Tongue (tissue), 2 donors: Measurements from ENCODE around the gene EXOSC2. TPM values are rescaled to one million over a fixed set of nuclear protein-coding genes. Genes with fewer than 3 reads are reported as not detected.
A peak's percentile ranks its signal among the peaks of the same experiment; 100 is the strongest.

ENCODE experiments used
- DNase-seq: peaks from one replicate; pipeline ENCODE4 v3.0.0-alpha.2; 2015
- total RNA-seq: library from RNA; depleted of rRNA; stranded (reverse); fragments of >200 nt; gene quantifications from one replicate; pipeline ENCODE4 v1.2.3, GENCODE V29; 2014

EXOSC2 gene, protein sequence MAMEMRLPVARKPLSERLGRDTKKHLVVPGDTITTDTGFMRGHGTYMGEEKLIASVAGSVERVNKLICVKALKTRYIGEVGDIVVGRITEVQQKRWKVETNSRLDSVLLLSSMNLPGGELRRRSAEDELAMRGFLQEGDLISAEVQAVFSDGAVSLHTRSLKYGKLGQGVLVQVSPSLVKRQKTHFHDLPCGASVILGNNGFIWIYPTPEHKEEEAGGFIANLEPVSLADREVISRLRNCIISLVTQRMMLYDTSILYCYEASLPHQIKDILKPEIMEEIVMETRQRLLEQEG
- total RNA-seq, result 26.1 TPM

DNA sequence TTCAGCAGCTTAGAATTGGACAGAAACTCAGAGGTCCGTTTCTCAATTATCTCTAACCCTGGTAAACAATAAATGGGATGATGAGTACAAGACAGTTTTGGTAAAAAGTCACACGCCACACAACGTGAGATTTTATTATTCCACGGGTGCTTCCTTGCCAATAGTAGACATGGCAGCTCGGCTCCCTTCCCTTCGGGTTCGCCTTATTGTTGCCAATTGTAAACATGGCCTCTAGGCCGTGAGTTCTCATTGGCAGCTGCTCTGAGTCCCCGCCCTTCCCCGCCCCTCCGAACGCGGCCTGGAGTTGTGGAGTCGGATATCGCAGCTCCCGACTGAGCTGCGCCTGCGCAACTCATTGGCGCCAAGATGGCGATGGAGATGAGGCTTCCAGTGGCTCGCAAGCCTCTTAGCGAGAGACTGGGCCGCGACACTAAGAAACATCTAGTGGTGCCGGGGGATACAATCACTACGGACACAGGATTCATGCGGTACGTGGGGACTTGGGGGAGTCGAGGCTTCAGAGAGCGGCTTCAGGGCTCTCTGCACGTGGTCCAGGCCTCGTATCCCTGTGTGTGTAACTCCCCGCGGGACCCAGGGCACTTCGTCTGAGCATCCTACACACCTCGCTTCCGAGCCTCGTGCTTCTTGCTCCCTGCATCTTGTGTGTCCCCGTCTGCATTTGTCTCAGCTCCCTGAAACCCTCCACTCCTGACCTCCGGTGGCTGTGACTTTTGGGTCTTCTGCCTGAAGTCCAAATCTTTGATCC is at the start of gene EXOSC2:
Gene EXOSC2 (plus strand): TSS at position 355 of the 766 bp plus-strand sequence. CDS start 12 bp downstream, at position 367.
- peak; percentile 99 for DNase-seq

DNA sequence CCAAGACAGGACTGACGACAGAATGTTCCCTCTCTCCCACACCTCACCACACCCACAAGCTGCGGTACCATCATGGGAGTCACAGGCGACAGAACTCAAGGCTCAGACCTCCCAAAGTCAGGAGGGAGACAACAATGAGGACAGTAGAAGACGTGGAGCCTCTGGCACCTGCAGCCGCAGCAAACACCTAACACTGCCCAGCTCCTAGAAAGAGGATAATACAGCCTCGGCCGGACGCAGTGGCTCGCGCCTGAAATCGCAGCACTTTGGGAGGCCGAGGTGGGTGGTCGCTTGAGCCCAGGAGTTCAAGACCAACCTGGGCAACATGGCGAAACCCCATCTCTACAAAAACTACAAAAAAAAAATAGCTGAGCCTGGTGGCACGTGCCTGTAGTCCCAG is 42.4 kb upstream of the EXOSC2 start:
- no peak for DNase-seq

DNA sequence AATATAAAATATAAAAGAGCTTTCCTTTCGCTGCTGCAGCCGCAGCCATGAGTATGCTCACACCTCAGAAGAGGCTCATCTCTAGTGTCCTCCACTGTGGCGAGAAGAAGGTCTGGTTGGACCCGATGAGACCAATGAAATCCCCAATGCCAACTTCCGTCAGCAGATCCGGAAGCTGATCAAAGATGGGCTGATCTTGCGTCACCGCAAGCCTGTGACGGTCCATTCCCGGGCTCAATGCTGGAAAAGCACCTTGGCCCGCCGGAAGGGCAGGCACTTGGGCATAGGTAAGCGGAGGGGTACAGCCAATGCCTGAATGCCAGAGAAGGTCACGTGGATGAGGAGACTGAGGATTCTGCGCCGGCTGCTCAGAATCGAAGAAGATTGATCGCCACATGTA is 41.8 kb upstream of the EXOSC2 start:
- DNase-seq, result no peak

DNA sequence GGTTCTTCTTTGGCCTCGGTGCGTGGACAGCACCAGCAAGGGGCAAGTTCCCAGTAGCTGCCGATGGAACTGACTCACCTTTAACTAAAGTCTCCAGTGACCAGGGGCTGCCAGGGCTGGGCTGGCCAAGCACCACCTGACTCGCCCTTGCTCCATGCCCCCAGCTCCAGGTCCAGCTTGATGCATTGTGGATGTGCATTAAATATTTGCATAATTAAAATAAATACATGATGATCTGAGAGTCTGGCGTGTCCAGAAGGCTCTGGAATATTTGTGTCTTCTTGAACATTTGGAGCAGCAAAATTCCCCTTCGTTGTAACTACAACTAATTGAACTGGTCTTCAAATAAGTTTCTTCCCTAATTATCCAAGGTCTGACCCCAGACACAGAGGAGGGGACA is 38.7 kb upstream of the EXOSC2 start:
- DNase-seq, result no peak

DNA sequence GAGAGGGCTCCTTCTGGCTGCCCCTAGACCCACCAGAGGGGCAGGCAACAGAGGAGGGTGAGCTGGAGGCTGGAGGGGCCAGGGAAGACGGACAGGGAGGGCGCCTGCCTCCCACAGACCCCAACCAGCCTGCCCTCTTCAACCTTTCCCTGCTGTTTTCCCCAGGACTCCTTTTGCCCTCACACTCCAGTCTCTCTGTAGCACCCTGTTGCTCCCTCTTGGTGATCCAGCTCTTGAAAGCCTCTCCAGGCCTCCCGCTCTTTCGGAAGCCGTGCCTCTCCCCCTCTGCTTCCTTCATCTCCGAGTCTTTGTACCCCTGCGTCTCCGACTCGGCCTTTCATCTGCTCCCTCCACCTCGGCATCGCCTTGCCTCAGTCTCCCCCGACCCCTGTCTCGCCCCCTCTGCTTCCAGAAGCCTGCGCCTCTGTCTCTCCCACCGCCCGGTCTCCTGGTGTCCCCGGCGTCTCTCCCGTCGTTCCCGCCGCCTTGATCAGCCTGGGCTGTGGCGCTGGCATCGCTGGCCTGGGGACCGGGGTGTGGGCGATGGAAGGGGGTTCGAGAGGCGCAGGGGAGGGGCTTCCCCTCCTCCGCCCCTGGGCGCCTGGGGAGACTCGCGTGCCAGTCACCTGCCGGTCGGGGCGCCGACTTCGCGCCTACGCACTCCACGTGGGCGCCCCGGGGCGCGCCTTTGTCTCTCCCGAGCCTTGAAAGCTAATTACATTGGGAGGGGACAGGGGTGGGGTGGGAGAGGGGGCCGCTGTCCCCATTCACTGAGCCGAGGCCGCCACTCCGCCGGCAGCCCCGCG is 34.5 kb upstream of the EXOSC2 start:
- DNase-seq, result no peak

DNA sequence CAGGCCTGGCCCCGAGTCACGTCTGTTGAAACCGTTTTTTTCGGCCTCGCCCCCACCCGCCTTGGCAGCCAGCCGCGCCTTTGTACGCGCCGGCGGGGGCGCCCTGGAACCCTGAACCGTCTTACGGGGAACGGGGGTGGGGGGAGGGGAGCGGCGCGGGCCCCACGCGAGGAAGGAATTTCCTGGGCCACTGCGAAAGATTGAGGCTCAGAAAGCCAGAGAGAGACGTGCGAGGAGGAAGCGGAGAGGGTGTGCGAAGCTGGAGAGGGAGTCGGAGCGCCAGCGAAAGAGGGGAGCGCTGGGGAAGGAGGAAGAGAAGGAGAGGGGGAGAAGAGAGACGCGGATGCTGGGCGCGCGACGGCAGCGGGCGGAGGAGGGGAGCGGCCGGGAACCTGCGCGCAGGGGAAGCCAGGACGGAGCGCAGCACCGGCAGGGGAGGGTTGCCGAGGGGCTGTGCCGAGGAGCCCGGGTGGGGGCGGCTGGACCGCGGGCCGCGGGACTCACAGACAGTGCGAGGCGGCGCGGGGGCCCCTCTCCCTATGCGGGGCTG is 33.8 kb upstream of the EXOSC2 start:
- DNase-seq, result no peak

DNA sequence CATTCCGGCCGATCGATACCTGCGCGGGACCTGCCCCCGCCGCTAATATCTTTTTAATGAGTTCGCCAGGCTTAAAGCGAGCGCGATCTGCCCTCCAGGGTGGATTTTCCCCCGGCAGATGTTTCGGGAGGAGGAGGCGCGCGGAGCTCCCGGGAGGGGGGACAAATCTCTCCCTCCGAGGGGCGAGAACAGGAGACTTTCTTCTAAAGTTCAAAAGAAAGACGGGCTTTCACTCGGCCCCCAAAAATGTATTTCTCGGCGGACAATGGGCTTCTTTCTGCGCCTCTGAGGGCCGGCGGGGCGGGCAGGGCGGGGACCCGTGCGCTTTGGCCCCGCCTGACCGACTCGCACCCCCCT is 33.3 kb upstream of the EXOSC2 start:
- no peak for DNase-seq

DNA sequence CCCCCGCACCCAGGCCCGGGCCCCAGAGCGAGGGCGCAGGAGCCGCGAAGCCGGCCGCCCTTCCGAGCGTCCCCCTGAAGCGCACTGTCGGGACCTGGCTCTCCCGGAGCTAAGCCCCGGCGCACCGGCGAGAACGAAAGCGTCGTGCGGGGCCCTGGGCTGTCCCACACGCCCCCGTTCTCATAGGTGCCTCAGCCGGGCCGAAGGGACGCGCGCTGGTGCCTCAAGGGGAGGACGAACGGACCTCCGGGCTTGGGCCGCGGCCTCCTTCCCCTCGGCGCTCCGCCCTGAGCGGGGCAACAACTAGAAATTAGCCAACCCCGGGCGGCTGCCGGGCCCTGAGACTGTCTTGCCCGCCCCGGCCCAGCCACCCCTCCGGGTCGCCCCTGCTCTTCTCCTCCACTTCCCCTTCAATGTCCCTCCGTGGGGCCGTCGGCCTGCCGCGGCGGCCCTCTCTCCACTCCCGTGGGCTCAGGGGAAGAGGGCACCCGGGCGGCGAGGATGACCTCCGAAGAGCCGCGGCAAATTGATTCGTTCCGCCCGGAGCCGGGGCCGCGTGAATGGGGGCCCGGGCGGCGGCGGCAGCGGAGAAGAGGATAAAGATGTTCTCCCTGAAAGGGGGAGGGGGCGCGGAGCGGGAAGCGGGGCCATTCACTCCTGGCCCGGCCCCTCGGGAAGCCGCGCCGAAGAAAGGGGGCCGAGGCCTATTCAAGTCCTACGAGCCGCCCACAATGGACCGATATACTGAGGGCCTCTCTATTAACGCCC is 32.7 kb upstream of the EXOSC2 start:
- no peak for DNase-seq

DNA sequence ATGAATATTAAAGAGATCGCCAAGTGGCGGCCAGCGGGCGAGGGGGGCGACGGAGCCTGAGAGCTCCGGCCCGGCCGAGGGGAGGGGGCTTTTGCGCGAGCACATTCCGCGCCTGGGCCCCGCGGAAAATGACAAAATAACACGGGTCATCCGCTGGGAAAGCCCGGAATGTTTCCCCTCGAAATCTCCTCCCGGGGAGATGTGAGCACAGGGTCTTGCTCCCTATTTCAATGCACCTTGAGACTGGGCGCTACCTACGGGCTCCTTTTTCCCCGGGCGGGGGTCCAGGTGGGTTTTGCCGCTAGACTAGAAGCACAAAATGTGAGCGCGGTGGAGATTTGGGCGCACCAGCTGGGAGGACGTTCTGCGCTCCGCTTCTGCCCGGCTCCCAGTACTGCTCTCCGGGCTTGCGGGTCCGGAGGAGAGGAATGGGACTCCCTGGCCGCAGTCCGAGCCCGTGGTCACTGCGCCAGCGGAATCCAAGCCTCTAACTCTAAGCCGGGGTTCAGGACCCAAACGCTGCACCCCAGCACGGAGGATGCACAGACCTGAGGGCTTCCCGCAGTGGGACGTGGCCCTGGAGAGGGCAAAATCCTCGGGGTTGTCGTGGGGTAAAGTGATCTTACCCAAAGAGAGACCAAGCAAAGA is 32.0 kb upstream of the EXOSC2 start:
- no peak for DNase-seq

DNA sequence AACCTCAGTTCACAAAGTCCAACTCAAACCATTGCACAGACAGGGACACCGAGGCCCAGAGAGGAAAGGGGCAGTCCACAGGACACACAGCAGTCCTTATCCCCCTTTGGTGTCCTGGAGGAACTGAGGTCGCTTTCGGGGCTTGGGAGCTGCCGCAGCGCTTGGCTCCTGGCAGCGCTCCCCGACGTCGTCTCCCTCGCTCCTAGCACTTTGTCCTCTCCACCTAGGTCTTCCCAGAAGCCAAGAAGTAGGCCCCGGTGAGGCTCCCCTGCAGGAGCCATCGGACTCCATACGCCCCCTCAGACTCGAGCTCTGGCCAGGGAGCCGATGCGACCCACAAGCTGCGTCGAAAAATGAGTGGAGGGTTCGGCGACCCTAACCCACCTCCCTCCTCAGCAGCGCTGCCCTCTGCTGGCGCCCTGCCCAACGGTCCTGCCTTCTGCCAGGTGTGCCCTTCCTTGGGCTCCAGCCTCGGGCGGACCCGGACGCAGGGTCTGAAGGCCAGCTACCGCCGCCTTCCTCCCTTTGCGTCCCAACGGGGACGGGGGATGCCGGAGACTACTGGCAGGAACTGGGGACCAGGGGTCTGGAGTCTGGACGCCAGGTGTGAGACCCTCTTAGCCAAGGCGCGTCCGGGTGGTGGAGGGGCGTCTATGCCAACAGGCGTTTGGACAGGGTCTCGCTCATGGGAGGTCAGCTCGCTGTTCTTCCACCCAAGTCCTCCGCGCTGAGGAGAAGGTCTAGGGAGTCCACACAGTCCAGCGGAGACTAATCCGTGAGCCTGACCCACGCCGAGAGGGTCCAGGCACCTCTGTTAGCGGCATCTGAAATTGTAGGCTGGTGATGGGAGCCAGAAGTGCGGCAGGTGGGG is 31.2 kb upstream of the EXOSC2 start:
- no peak for DNase-seq

DNA sequence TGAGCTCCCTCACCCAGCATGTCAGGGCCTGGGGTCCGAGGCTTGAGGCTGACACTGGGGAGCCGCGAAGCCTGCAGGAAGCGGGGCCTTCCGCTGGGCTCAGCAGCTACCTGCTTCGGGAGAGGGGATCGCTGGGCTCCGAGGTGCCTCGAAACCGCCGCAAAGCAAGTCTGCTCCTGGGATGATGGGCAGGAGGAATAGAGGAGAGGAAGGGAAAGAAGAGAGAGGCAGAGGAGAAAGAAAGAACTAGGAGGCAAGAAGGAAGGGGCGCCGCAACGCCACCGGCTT is 30.7 kb upstream of the EXOSC2 start:
- no peak for DNase-seq

DNA sequence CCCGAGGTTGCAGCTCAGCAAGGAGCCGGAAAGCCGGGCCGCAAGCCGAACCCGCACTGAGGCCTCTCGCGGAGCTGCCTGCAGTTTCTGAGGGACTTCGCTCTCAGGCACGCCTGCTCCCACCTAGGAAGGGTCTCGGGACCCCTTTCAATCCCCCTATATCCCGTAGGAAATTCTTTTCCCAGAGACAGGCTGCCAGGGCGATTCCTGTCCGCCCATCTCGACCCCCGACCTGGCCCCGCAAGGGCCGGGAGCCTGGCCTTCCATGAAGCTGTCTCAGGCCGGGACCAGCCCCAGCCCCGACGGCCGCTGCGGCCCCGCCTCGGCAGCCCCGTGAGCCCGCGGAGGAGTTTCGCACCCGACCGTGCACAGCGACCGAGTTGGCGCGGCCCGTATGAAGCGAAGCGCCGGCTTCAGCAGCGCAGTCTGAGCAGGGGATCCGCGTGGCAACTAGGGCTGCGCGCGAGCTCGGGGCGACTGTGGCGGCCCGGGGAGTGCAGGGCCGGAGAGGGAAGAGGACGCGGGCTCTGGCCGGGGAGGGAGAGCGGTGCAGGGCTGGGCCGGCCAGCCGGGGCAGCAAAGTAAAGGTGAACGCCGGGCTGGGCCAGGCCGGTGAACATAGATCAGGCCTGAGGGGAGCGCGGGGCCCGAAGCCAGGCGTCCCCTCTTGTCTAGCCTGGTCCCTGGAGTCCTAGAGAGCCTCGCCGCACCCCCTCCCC is 30.2 kb upstream of the EXOSC2 start:
- no peak for DNase-seq

DNA sequence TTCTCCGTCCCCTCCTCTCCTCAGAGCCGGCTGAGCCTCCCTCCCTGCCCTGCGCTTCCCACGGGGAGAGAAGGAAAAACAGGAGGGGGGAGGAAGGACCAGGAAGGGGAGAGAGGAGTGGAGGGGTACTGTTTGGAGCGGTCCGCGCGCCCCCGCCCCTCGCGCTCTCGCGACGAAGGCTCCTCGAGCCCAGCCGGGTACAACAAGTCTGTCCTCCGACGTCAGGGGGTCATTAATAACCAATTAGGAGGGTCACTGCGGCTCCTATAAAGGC is 29.7 kb upstream of the EXOSC2 start:
- DNase-seq, result no peak

DNA sequence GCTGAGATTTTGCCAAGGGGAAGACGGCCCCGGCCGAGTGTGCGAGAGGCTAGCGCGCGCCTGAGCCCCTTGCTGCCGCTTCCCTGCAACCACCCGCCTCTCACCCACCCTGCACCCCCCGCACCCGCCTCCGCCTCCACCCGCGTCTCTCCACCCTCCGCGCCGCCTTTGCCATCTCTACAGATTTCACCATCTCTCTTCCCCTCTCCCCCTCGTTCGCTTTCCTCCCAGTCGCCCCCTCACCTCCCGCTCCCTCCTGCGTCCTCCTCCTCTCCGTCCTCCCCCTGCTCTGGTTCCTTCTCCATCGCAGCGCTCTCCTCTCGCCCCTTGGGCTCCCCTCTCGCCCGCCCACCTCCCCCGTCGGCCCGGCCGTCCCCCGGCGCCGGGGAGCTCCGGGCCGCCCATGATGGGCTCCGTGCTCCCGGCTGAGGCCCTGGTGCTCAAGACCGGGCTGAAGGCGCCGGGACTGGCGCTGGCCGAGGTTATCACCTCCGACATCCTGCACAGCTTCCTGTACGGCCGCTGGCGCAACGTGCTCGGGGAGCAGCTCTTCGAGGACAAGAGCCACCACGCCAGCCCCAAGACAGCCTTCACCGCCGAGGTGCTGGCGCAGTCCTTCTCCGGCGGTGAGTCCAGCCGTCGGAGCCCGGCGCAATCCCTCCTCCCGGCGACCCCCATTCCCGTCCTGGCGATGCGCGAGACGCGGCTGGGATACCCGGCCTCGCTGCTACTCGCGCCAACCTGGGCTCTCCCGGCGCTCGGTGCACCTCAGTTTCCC is 29.1 kb upstream of the EXOSC2 start, which contains the start of gene PRDM12:
Gene PRDM12 (plus strand): TSS at position 344 of the 778 bp plus-strand sequence. CDS start 60 bp downstream, at position 404.
- DNase-seq, result no peak

DNA sequence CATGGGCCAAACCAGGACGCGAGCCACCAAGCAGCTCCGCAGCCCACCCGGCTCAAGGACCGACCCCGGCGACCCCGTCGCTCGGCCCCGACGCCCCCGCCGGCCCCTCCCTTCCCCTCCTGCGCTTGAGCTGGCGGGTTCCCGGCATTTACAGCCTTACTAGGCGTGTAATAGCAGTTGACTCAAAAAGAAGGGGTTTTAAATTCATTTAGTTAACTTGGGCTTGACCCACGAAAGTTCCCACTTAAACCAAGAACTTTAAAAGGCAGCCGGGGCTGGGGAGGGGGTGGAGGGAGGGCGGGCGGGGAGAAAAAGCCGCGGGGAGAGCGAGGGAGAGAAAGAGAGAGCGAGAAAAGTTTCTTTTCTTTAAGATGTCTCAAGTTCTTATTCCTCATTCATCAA is 28.6 kb upstream of the EXOSC2 start:
- DNase-seq, result no peak

DNA sequence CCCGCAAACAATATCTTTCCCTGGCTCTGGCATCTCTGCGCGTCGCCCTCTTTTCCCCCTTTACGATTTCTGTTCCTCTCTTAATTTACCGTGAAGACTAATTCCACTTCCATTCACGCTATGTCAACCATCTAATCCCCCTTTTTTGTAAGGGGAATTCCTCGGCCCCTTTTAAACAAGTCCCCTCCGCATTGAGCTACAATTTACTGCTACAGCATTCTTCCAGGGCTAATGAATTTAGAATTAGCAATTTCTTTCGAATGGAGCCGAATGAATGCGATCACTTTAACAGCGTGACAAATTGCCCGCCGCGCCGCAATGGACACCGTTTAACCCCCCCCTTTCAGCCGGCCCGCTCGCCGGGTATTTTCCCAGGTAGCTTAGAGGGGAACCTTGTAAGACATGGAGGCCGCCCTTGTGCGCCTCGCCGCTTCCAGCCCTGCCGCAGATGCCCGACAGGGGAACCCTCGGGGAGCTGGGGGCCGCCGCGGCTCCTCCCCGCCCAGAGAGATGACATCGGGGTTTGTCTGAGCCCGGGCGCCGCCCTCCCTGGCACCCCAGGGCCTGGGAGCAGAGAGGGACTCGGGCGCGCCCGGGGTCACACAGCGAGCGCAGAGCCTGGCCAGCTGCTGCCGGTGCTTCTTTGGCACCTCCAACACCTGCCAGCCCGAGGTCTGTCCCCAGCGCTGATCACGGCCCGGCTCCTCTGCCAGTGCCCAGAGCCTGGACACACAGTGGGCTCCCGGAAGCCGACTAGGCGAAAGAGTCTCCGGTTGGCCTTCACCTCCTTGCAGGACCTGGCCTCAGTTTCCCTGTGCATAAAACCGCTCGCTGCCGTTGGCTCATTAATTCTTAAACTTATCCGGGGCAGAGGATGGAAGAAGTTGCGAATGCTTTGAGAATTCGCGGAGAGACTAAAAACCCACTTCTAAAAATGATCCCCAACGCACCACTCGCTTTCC is 27.9 kb upstream of the EXOSC2 start:
- DNase-seq, result no peak

DNA sequence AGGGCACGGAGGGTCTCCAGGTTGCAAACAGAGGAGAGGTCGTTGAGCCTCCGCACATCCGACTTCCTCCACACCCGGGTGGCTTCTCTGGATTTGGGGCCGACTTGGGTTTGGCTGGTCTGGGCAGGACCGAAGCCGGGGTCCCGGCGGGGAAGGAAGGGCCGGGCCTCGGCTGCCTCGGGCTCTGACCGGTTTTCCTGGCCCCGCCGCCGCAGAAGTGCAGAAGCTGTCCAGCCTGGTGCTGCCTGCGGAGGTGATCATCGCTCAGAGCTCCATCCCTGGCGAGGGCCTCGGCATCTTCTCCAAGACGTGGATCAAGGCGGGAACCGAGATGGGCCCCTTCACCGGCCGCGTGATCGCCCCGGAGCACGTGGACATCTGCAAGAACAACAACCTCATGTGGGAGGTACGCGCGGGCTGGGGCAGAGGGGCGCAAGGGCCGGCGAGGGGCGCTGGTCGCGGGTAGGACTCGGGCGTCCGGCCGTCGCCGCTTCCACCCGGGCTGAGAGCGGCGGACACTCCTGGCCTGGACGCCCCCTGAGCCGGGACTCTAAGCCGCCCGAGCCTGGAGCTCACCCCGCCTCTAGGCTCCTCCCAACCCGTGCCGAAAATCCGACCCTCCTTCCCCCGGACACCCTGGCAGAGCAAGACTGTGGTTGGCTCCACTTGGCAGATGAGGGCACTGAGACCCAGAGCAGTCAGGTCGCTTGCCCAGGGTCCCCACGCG is 27.0 kb upstream of the EXOSC2 start:
- no peak for DNase-seq

DNA sequence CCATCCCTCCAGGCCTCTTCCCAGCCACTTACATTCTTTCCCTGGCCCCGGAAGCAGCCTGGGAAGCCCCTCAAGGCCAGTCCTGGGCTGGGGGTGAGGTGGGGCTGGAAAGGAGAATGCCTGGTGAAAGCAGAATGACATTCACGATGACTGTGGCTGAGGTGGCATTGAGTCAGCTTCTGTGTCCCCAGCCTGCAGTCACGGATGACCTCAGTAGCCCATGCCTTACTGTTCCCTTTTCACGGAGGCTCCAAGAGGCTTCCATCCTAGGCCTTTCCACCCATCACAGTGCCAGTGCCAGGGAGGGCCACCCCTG is 26.5 kb upstream of the EXOSC2 start:
- DNase-seq, result no peak
